H1 (cell line): ENCODE data around the gene CDIPT. TPM values are rescaled to one million over a fixed set of nuclear protein-coding genes. Genes with fewer than 3 reads are reported as not detected.

ENCODE experiments used
- CTCF ChIA-PET: fragments of 300-600 bp; sonication (Branson Sonifier 250); formaldehyde crosslinking; loops from one replicate; lab custom pipeline; 2021; ENCODE audit not compliant: partially characterized antibody; lab: Charles Lee
- POLR2A ChIA-PET: fragments of 300-600 bp; sonication (Branson Sonifier 250); formaldehyde crosslinking; loops from one replicate; lab custom pipeline; 2021; ENCODE audit warnings: inconsistent platforms; ENCODE audit not compliant: partially characterized antibody; lab: Charles Lee
- DNase-seq, 2 experiments: peaks; one replicate each; pipeline versions ENCODE4 v3.0.0 to v3.0.0-alpha.2; 2010 to 2022; ENCODE audit warnings: low spot score in 2 of 2, low read depth in 1 of 2, mixed read lengths in 1 of 2
- FAIRE-seq: peaks from 2 replicates; lab custom pipeline; 2011; peaks lifted over from hg19 to GRCh38; lab: Jason Lieb, UNC
- H2AFZ ChIP-seq: 2 replicates; pipeline ENCODE4 v1.8.1; 2012; ENCODE audit warnings: low read length, inconsistent platforms
- H2AK5ac ChIP-seq: 2 replicates; pipeline ENCODE4 v1.6.1; 2013; ENCODE audit warnings: low read depth, low read length
- H2BK120ac ChIP-seq: replicated peaks from 2 replicates; pipeline ENCODE3; 2013; ENCODE audit warnings: low read depth, low read length, inconsistent platforms
- H2BK12ac ChIP-seq: 2 replicates; pipeline ENCODE4 v1.6.1; 2013; ENCODE audit warnings: low read depth, low read length
- H2BK15ac ChIP-seq: 2 replicates; pipeline ENCODE4 v1.6.1; 2013; ENCODE audit warnings: low read length
- H2BK20ac ChIP-seq: 2 replicates; pipeline ENCODE4 v1.6.1; 2013; ENCODE audit warnings: low read length
- H2BK5ac ChIP-seq: 2 replicates; pipeline ENCODE4 v1.6.1; 2013; ENCODE audit warnings: low read depth, low read length
- H3K14ac ChIP-seq: 2 replicates; pipeline ENCODE4 v1.6.1; 2013; ENCODE audit warnings: inconsistent platforms; ENCODE audit not compliant: insufficient read length
- H3K18ac ChIP-seq: 2 replicates; pipeline ENCODE4 v1.6.1; 2013; ENCODE audit warnings: low read length; ENCODE audit errors: extremely low read depth
- H3K23ac ChIP-seq: 2 replicates; pipeline ENCODE4 v1.6.1; 2013; ENCODE audit warnings: inconsistent platforms; ENCODE audit not compliant: insufficient read length
- H3K23me2 ChIP-seq: 2 replicates; pipeline ENCODE4 v1.6.1; 2013; ENCODE audit warnings: low read depth, low read length
- H3K27ac ChIP-seq: 2 replicates; pipeline ENCODE4 v1.6.1; 2011; ENCODE audit warnings: low read depth, low read length, inconsistent platforms
- H3K27me3 ChIP-seq, 4 experiments: replicated peaks in 1 of 4; 1 replicate in 1 of 4; 2 replicates in 3 of 4; pipeline versions ENCODE4 v1.6.1 to v1.8.1; 2011 to 2013; ENCODE audit warnings: low read length in 3 of 4, mild to moderate bottlenecking in 3 of 4, inconsistent platforms in 2 of 4, mixed read lengths in 2 of 4, moderate library complexity in 1 of 4; ENCODE audit not compliant: control insufficient read depth in 3 of 4, insufficient read depth in 3 of 4; ENCODE audit errors: extremely low read depth in 1 of 4
- H3K36me3 ChIP-seq, 4 experiments: 2 replicates each; pipeline versions ENCODE4 v1.6.1 to v1.8.1; 2011 to 2013; ENCODE audit warnings: mild to moderate bottlenecking in 4 of 4, low read length in 3 of 4, moderate library complexity in 2 of 4, control low read depth in 1 of 4, inconsistent platforms in 1 of 4; ENCODE audit not compliant: insufficient read depth in 4 of 4, control insufficient read depth in 2 of 4
- H3K4ac ChIP-seq: replicated peaks from 2 replicates; pipeline ENCODE3; 2013; ENCODE audit warnings: low read length, low read depth, mixed read lengths, inconsistent platforms; ENCODE audit not compliant: insufficient read length
- H3K4me1 ChIP-seq, 4 experiments: replicated peaks in 1 of 4; 1 replicate in 1 of 4; 2 replicates in 3 of 4; pipeline versions ENCODE4 v1.6.1 to v1.8.1; 2011 to 2013; ENCODE audit warnings: low read length in 3 of 4, inconsistent platforms in 2 of 4, mixed read lengths in 1 of 4; ENCODE audit not compliant: insufficient read depth in 4 of 4, control insufficient read depth in 3 of 4
- H3K4me2 ChIP-seq, 2 experiments: 2 replicates each; pipeline versions ENCODE4 v1.6.1 to v1.8.1; 2011 to 2013; ENCODE audit warnings: low read depth in 2 of 2, low read length in 2 of 2, control low read depth in 1 of 2, inconsistent platforms in 1 of 2, mild to moderate bottlenecking in 1 of 2; ENCODE audit not compliant: insufficient read depth in 1 of 2
- H3K4me3 ChIP-seq, 4 experiments: fragments of 200-600, 300-600 bp in 1 of 4; sonication (generic), shearing (Covaris generic), sonication (Bioruptor Twin) in 1 of 4; 2 replicates each; pipeline versions ENCODE4 v1.5.1 to v1.8.1; 2011 to 2016; ENCODE audit warnings: low read length in 4 of 4, low read depth in 3 of 4, control low read depth in 2 of 4, inconsistent platforms in 2 of 4, mild to moderate bottlenecking in 2 of 4, mixed read lengths in 1 of 4, moderate library complexity in 1 of 4; ENCODE audit not compliant: insufficient read depth in 2 of 4; ENCODE audit errors: extremely low read depth in 1 of 4
- H3K56ac ChIP-seq: replicated peaks from 2 replicates; pipeline ENCODE3; 2013; ENCODE audit warnings: low read depth, mild to moderate bottlenecking, mixed read lengths, low read length, inconsistent platforms; ENCODE audit not compliant: insufficient read length
- H3K79me1 ChIP-seq: 2 replicates; pipeline ENCODE4 v1.6.1; 2013; ENCODE audit warnings: low read depth, low read length, control low read depth
- H3K79me2 ChIP-seq, 2 experiments: 2 replicates each; pipeline versions ENCODE4 v1.6.1 to v1.8.1; 2012 to 2013; ENCODE audit warnings: low read length in 2 of 2, mild to moderate bottlenecking in 2 of 2, inconsistent platforms in 1 of 2; ENCODE audit not compliant: insufficient read depth in 2 of 2, control insufficient read depth in 1 of 2
- H3K9ac ChIP-seq, 4 experiments: replicated peaks in 1 of 4; 1 replicate in 1 of 4; 2 replicates in 3 of 4; pipeline versions ENCODE4 v1.6.1 to v1.8.1; 2011 to 2013; ENCODE audit warnings: low read depth in 3 of 4, low read length in 3 of 4, control low read depth in 2 of 4, mild to moderate bottlenecking in 2 of 4, moderate library complexity in 2 of 4, inconsistent platforms in 1 of 4; ENCODE audit errors: extremely low read depth in 1 of 4
- H3K9me3 ChIP-seq, 2 experiments: 2 replicates each; pipeline versions ENCODE4 v1.6.1 to v1.8.1; 2012 to 2013; ENCODE audit warnings: mild to moderate bottlenecking in 2 of 2, moderate library complexity in 2 of 2, control low read depth in 1 of 2, inconsistent platforms in 1 of 2, low read depth in 1 of 2, low read length in 1 of 2, mixed read lengths in 1 of 2; ENCODE audit not compliant: insufficient read depth in 2 of 2
- H4K20me1 ChIP-seq, 2 experiments: replicated peaks in 1 of 2; 2 replicates each; pipeline versions ENCODE3 to v1.8.1; 2011 to 2013; ENCODE audit warnings: inconsistent platforms in 2 of 2, low read length in 2 of 2, mild to moderate bottlenecking in 1 of 2; ENCODE audit not compliant: insufficient read depth in 2 of 2, control insufficient read depth in 1 of 2
- H4K5ac ChIP-seq: 2 replicates; pipeline ENCODE4 v1.6.1; 2013; ENCODE audit warnings: low read length, low read depth, mixed read lengths, inconsistent platforms; ENCODE audit not compliant: insufficient read length
- H4K8ac ChIP-seq: 2 replicates; pipeline ENCODE4 v1.8.0; 2013; ENCODE audit warnings: mild to moderate bottlenecking, moderate library complexity, low read length, inconsistent platforms; ENCODE audit not compliant: insufficient read depth; ENCODE audit errors: extremely low read depth
- H4K91ac ChIP-seq: replicated peaks from 2 replicates; pipeline ENCODE3; 2013; ENCODE audit warnings: low read length, mixed read lengths, inconsistent platforms; ENCODE audit not compliant: insufficient read length
- BACH1 ChIP-seq: IDR thresholded peaks from 2 replicates; pipeline ENCODE4 v1.6.1; 2012; ENCODE audit warnings: low read length, improper control_type of control experiment
- CBX5 ChIP-seq: fragments of 300-800, 300-1000 bp; sonication (generic); IDR thresholded peaks from 2 replicates; pipeline ENCODE4 v1.7.1; 2016; ENCODE audit warnings: antibody characterized with exemption, low read length, low read depth
- EZH2 ChIP-seq: fragments of 200-600 bp; sonication (generic); IDR thresholded peaks from 2 replicates; pipeline ENCODE4 v1.7.1; 2012; ENCODE audit warnings: low read depth, mild to moderate bottlenecking, moderate library complexity, low read length, inconsistent platforms; ENCODE audit not compliant: severe bottlenecking
- JUND ChIP-seq: IDR thresholded peaks from 2 replicates; pipeline ENCODE4 v1.6.1; 2011; ENCODE audit warnings: mild to moderate bottlenecking, improper control_type of control experiment, low read length
- MAFK ChIP-seq: IDR thresholded peaks from 2 replicates; pipeline ENCODE4 v1.6.1; 2012; ENCODE audit warnings: low read depth, mild to moderate bottlenecking, improper control_type of control experiment, low read length
- PHF8 ChIP-seq: fragments of 200-600 bp; sonication (generic); conservative IDR thresholded peaks from 2 replicates; pipeline ENCODE4 v1.7.1; 2012; ENCODE audit warnings: low read depth, mild to moderate bottlenecking, inconsistent platforms, low read length, moderate library complexity
- POLR2A ChIP-seq, 2 experiments: IDR thresholded peaks; 1 replicate in 1 of 2; 2 replicates in 1 of 2; pipeline ENCODE4 v1.6.1; 2011; ENCODE audit warnings: low read depth in 2 of 2, low read length in 2 of 2, mild to moderate bottlenecking in 2 of 2; ENCODE audit errors: control extremely low read depth in 1 of 2
- POLR2AphosphoS5 ChIP-seq: IDR thresholded peaks from 2 replicates; pipeline ENCODE4 v1.6.1; 2011; ENCODE audit warnings: low read depth, low read length
- RAD21 ChIP-seq, 2 experiments: IDR thresholded peaks in 1 of 2; conservative IDR thresholded peaks in 1 of 2; 2 replicates each; pipeline ENCODE4 v1.6.1; 2011; ENCODE audit warnings: low read depth in 2 of 2, low read length in 2 of 2, improper control_type of control experiment in 1 of 2, inconsistent platforms in 1 of 2, mild to moderate bottlenecking in 1 of 2, moderate library complexity in 1 of 2
- SIRT6 ChIP-seq: IDR thresholded peaks from one replicate; pipeline ENCODE4 v1.7.1; 2012; ENCODE audit warnings: low read length, inconsistent platforms
- SIX5 ChIP-seq: IDR thresholded peaks from 2 replicates; pipeline ENCODE4 v1.6.1; 2011; ENCODE audit warnings: mild to moderate bottlenecking, low read depth, low read length
- SP1 ChIP-seq: IDR thresholded peaks from 2 replicates; pipeline ENCODE4 v1.6.1; 2011; ENCODE audit warnings: low read depth, low read length
- WGBS, 2 experiments: shearing (Covaris generic) in 1 of 2; methylation state at CpG; one replicate each; pipeline versions ENCODE4 v1.1.6 to v1.1.7; 2013 to 2015; ENCODE audit warnings: low lambda C conversion rate in 2 of 2, mixed read lengths in 2 of 2, inconsistent platforms in 1 of 2, low coverage in 1 of 2, missing lambda C conversion rate in 1 of 2; ENCODE audit not compliant: insufficient replicate concordance in 2 of 2, insufficient coverage in 1 of 2, insufficient read length in 1 of 2; ENCODE audit errors: extremely low coverage in 1 of 2, missing lambda C conversion rate in 1 of 2; 5-methylcytosine and 5-hydroxymethylcytosine counted together
- polyA plus RNA-seq, 7 experiments: library from polyadenylated mRNA; depleted of rRNA in 3 of 7; stranded (reverse) in 5 of 7; unstranded in 2 of 7; fragments of >200 nt in 5 of 7; fragments of 200-250 nt in 2 of 7; gene quantifications; 1 replicate in 5 of 7; 2 replicates in 1 of 7; 4 replicates in 1 of 7; pipeline versions ENCODE4 v1.2.1 to v1.2.3, GENCODE V29; 2011 to 2013; ENCODE audit warnings: missing spikeins in 2 of 7, mixed read lengths in 2 of 7
- total RNA-seq: library from RNA; stranded (reverse); fragmentation: NEBNext Ultra II Directional; extraction: Animal tissue kit (Norgen Biotek cat#: 25700); gene quantifications from 2 replicates; pipeline ENCODE4 v1.2.1, GENCODE V29; 2021

Gene CDIPT
- total and polyA plus RNA-seq, 2 of the 8 experiments (the other 6 are each of a cell fraction or from before 2014, with no cell fraction given): 69.2 to 140 TPM

GRCh38 chr16:29825145-29826044 lies 37.6 kb downstream of the CDIPT start:
- Histone ChIP-seq H3K56ac (no peak overlapping the region), H3K4me1 (peaks cover 0 to 8% (median 3%) of the 10 kb centered on the region in 4 experiments; a peak in 5 of 7 replicates), H2AFZ (no peak overlapping the region), H2BK12ac (peak overlapping the region; percentile 87; the same call in 1 of the 2 replicates), H3K18ac (peak overlapping the region; percentile 66; the same call in 1 of the 2 replicates), H3K4ac (no peak overlapping the region), H3K79me2 (no peaks in the 10 kb centered on the region), H3K9me3 (no peaks in the 10 kb centered on the region), H3K27me3 (0 out of 7 replicates have a peak, but pooled peaks cover 0 to 3% (median 0%) of the 10 kb centered on the region in 4 experiments), H3K9ac (no peak overlapping the region; a peak in 1 of 7 replicates), H3K36me3 (no peaks in the 10 kb centered on the region; a peak in 2 of 8 replicates), H3K14ac (no peak overlapping the region), H4K8ac (no peak overlapping the region), H2BK120ac (no peak overlapping the region), H3K27ac (no peak overlapping the region; the same call in 1 of the 2 replicates), H2BK5ac (peak overlapping the region; percentile 71), H2AK5ac (peak overlapping the region; percentile 82; the same call in 1 of the 2 replicates), H4K91ac (no peak overlapping the region), H4K20me1 (no peaks in the 10 kb centered on the region), H2BK15ac (peak overlapping the region; percentile 88; the same call in 1 of the 2 replicates), H3K4me2 (no peak overlapping the region), H2BK20ac (no peak overlapping the region), H3K79me1 (peaks cover 5% of the 10 kb centered on the region; the same call in 1 of the 2 replicates), H4K5ac (peak overlapping the region; percentile 57), H3K23me2 (no peaks in the 10 kb centered on the region; the same call in none of the 2 replicates), H3K4me3 (no peak overlapping the region), H3K23ac (no peak overlapping the region)
- CTCF ChIA-PET: interaction anchor here (1.0 to 17.5 kb wide), 6 partner anchors 7 to 230 kb away, joined by 3 to 212 read pairs (median 4); partner anchors contain the start of gene PAGR1
- no peak for DNase-seq
- POLR2A ChIA-PET: interaction anchor here (0.5 to 16.6 kb wide), 16 partner anchors 8 to 181 kb away, joined by 3 to 167 read pairs (median 4); partner anchors contain the start of gene PAGR1
- 84% methylated on average over 10 of the region's 10 CpGs; no CpG with 5 or more reads in 1 of the 2 experiments for WGBS, 2 experiments
- FAIRE-seq: no peak
- TF ChIP-seq JUND: no peak
- peak; percentile 54 for TF ChIP-seq BACH1
- no peak for TF ChIP-seq CBX5
- TF ChIP-seq SIX5: no peak
- no peak for TF ChIP-seq POLR2A (IDR thresholded peaks at IDR 0.05; ENCODE audit: control extremely low read depth in 1 of 2, low read depth in 2 of 2, low read length in 2 of 2)
- no peak for TF ChIP-seq PHF8
- no peak for TF ChIP-seq SP1
- TF ChIP-seq RAD21 (IDR thresholded peaks at IDR 0.05 in 1 of 2, conservative IDR thresholded peaks at IDR 0.05 in 1 of 2; ENCODE audit: low read depth in 2 of 2, low read length in 2 of 2): no peak
- no peak for TF ChIP-seq SIRT6
- no peak for TF ChIP-seq EZH2
- no peak for TF ChIP-seq POLR2AphosphoS5
- peak; percentile 55; the same call in 1 of the 2 replicates for TF ChIP-seq MAFK
